Measurements from ENCODE around the gene MUC21. TPM values are rescaled to one million over a fixed set of nuclear protein-coding genes. Genes with fewer than 3 reads are reported as not detected.

MUC21 gene
- total and polyA plus RNA-seq, 3 donors from 2014 or later = 0.12 TPM; not detected in 2

- Histone ChIP-seq H3K27me3 (no peaks in the 10 kb centered on the region), H3K9me3 (no peaks in the 10 kb centered on the region), H3K4me1 (no peaks in the 10 kb centered on the region), H3K27ac (no peak overlapping the region), H3K36me3 (ENCODE audit: low read depth, missing control alignments) (no peaks in the 10 kb centered on the region), H3K4me3 (no peak overlapping the region)
- intact Hi-C loops (cut with DNase I; ENCODE audit: low total_unique reads) = no loop called here
- no peak for TF ChIP-seq POLR2A (IDR thresholded peaks at IDR 0.05)
- TF ChIP-seq CTCF (IDR thresholded peaks at IDR 0.05) = no peak
- 92 to 95% methylated on average over 5 of the region's 5 CpGs for WGBS, 2 donors
- no peak for DNase-seq
These were observed 12.6 kb upstream of the MUC21 start for GRCh38 chr6:30970946-30971345.

GRCh38 chr6:30972816-30973215 lies 10.7 kb upstream of the MUC21 start:
- Histone ChIP-seq H3K36me3 (ENCODE audit: low read depth, missing control alignments) (no peaks in the 10 kb centered on the region), H3K27ac (no peak overlapping the region), H3K9me3 (no peaks in the 10 kb centered on the region), H3K27me3 (no peaks in the 10 kb centered on the region), H3K4me1 (no peaks in the 10 kb centered on the region), H3K4me3 (no peak overlapping the region)
- TF ChIP-seq CTCF (IDR thresholded peaks at IDR 0.05) = no peak
- TF ChIP-seq POLR2A (IDR thresholded peaks at IDR 0.05) = no peak
- intact Hi-C loops (cut with DNase I; ENCODE audit: low total_unique reads) = no loop called here
- DNase-seq = no peak
- 90 to 95% methylated on average over 4 of the region's 4 CpGs for WGBS, 2 donors

- no peaks in the 10 kb centered on the region for H3K9me3 ChIP-seq
- no peaks in the 10 kb centered on the region for H3K27me3 ChIP-seq
- no peak for DNase-seq
- H3K36me3 ChIP-seq (ENCODE audit: low read depth, missing control alignments) = no peaks in the 10 kb centered on the region
- peaks cover 8% of the 10 kb centered on the region for H3K4me1 ChIP-seq
- WGBS, 2 donors = 77 to 81% methylated on average over 4 of the region's 4 CpGs
- H3K4me3 ChIP-seq = no peak overlapping the region
- no peak overlapping the region for H3K27ac ChIP-seq
- TF ChIP-seq CTCF (IDR thresholded peaks at IDR 0.05) (no peak), POLR2A (IDR thresholded peaks at IDR 0.05) (no peak)
- intact Hi-C loops (cut with DNase I; ENCODE audit: low total_unique reads) = no loop called here
These were observed 8.8 kb upstream of the MUC21 start for GRCh38 chr6:30974490-30975252.

- Histone ChIP-seq H3K27me3 (no peaks in the 10 kb centered on the region), H3K4me1 (peaks cover 11% of the 10 kb centered on the region), H3K9me3 (no peaks in the 10 kb centered on the region), H3K27ac (no peak overlapping the region), H3K4me3 (no peak overlapping the region), H3K36me3 (ENCODE audit: low read depth, missing control alignments) (no peaks in the 10 kb centered on the region)
- no peak for DNase-seq
- WGBS, 2 donors = 12 to 31% methylated on average over 1 of the region's 1 CpG
- intact Hi-C loops (cut with DNase I; ENCODE audit: low total_unique reads) = no loop called here
- TF ChIP-seq CTCF (IDR thresholded peaks at IDR 0.05) (no peak), POLR2A (IDR thresholded peaks at IDR 0.05) (no peak)
These were observed 4.4 kb upstream of the MUC21 start for GRCh38 chr6:30979141-30979540.

GRCh38 chr6:30979690-30980089 lies 3.8 kb upstream of the MUC21 start:
- no peak overlapping the region for H3K27ac ChIP-seq
- no peaks in the 10 kb centered on the region for H3K36me3 ChIP-seq (ENCODE audit: low read depth, missing control alignments)
- H3K4me1 ChIP-seq = peaks cover 11% of the 10 kb centered on the region
- no peak for TF ChIP-seq CTCF (IDR thresholded peaks at IDR 0.05)
- no peak for TF ChIP-seq POLR2A (IDR thresholded peaks at IDR 0.05)
- intact Hi-C loops (cut with DNase I; ENCODE audit: low total_unique reads) = no loop called here
- no peak for DNase-seq
- no peaks in the 10 kb centered on the region for H3K9me3 ChIP-seq
- H3K27me3 ChIP-seq = no peaks in the 10 kb centered on the region
- WGBS, 2 donors = 42 to 48% methylated on average over 4 of the region's 4 CpGs
- H3K4me3 ChIP-seq = no peak overlapping the region

All from testis (tissue), 3 donors.